ENCODE data around the gene BCAM.
A peak's percentile ranks its signal among the peaks of the same experiment; 100 is the strongest.

BCAM gene

DNA sequence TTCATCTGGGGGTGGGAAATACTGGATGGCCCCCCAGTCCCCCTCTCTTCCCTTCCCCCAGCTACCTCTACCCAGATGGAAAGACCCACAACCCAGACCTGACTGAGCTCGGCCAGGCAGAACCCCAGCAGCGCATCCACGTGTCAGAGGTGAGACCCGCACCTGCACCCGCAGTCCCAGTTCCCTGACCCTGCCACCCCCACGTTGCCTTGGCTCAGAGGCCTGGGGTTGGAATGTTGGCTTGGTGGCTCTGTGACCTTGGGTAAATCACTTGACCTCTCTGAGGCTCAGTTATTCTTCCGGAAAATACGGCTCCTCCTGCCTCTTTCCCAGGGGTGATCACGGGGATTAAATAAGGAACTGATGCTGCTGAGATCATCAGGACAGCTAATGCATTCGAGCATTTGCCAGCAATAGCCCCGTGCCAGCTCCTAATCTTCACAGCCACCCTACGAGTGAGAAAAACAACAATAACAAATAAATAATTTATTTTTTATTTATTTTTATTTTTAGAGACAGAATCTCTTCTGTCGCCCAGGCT, 18.9 kb upstream of the BCAM start:
- Histone ChIP-seq H3K4me1 (peaks cover 36% of the 10 kb centered on the region), H3K4me3 (no peak overlapping the region), H3K9me3 (no peaks in the 10 kb centered on the region), H3K4me2 (no peak overlapping the region), H3K9ac (no peak overlapping the region), H3K36me3 (no peaks in the 10 kb centered on the region), H3K27me3 (no peaks in the 10 kb centered on the region), H4K20me1 (no peaks in the 10 kb centered on the region), H3K27ac (0 out of 2 replicates have a peak overlapping the region, but pooled peaks have one; percentile 18)
- TF ChIP-seq Cebpa-rat (IDR thresholded peaks at IDR 0.05), result no peak

DNA sequence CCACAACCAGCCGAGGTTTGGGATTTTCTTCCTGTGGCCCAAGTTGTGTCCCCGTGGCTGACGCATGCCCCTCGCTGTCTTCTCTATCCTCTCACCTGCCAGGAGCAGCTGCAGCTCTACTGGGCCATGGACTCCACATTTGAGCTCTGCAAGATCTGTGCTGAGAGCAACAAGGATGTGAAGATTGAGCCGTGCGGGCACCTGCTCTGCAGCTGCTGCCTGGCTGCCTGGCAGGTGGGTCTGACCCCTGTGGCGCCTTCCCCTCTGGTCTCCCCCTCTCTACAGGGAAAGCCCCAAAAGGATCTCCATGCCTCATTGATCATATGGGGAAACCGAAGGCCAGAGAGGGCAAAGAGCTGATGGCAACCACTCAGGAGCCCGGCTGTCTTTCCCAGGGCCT, 16.6 kb upstream of the BCAM start:
- Histone ChIP-seq H3K27me3 (no peaks in the 10 kb centered on the region), H3K36me3 (no peaks in the 10 kb centered on the region), H3K27ac (peak overlapping the region; percentile 83), H3K4me2 (peak overlapping the region; percentile 88), H3K9me3 (no peaks in the 10 kb centered on the region), H3K9ac (peak overlapping the region; percentile 70; the same call in 1 of the 2 replicates), H4K20me1 (no peaks in the 10 kb centered on the region), H3K4me3 (no peak overlapping the region), H3K4me1 (peaks cover 58% of the 10 kb centered on the region)
- no peak for TF ChIP-seq Cebpa-rat (IDR thresholded peaks at IDR 0.05)

DNA sequence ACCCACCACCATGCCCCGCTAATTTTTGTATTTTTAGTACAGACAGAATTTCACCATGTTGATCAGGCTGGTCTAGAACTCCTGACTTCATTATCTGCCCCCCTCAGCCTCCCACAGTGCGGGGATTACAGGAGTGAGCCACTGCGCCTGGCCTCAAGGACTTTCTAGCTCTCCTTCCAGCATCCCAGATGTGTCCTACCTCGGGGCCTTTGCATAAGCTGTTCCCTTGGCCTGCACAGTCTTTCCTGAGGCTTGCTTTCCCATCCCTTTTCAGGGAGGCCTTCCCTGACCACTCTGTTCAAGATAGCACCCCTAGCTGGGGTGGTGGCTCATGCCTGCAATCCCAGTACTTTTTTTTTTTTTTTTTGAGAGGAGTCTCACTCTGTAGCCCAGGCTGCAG, 14.3 kb upstream of the BCAM start:
- Histone ChIP-seq H3K27me3 (no peaks in the 10 kb centered on the region), H3K4me2 (peak overlapping the region; percentile 88)

DNA sequence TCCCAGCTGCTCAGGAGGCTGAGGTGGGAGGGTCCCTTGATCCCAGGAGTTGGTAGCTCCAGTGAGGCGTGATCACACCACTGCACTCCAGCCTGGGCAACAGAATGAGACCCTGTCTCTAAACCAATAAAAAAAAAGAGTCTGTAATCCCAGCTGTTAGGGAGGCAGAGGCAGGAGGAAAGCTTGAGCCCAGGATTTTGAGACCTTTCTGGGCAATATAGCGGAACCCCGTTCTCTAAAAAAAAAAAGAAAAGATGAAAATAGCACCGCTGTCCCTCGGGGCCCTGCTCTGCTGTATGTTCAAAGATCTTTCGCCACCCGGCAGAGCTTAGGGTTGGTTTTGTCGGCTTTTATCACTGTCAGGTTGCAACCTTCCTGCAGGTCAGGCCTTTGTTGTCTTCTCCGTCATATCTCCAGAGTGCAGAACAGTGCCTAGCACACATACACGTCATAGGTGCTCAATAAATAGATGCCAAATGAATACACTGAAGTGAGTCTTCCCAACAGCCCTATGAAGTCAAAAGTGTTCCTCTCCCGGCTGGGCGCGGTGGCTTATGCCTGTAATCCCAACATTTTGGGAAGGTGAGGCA, 13.4 kb upstream of the BCAM start:
- no peaks in the 10 kb centered on the region for H3K36me3 ChIP-seq
- H3K9me3 ChIP-seq, result no peaks in the 10 kb centered on the region
- no peak for TF ChIP-seq Cebpa-rat (IDR thresholded peaks at IDR 0.05)
- peak overlapping the region; percentile 78 for H3K27ac ChIP-seq
- H3K4me2 ChIP-seq, result peak overlapping the region; percentile 88
- H3K4me3 ChIP-seq, result 0 out of 2 replicates have a peak overlapping the region, but pooled peaks have one; percentile 11
- H3K4me1 ChIP-seq, result peaks cover 90% of the 10 kb centered on the region
- H3K27me3 ChIP-seq, result no peaks in the 10 kb centered on the region
- H3K9ac ChIP-seq, result no peak overlapping the region
- H4K20me1 ChIP-seq, result no peaks in the 10 kb centered on the region

More for the DNA sequence above, 14.3 kb upstream of the BCAM start:
- Histone ChIP-seq H4K20me1 (no peaks in the 10 kb centered on the region), H3K4me1 (peaks cover 82% of the 10 kb centered on the region), H3K4me3 (no peak overlapping the region), H3K36me3 (no peaks in the 10 kb centered on the region), H3K9ac (no peak overlapping the region), H3K27ac (no peak overlapping the region), H3K9me3 (no peaks in the 10 kb centered on the region)
- TF ChIP-seq Cebpa-rat (IDR thresholded peaks at IDR 0.05), result no peak

DNA sequence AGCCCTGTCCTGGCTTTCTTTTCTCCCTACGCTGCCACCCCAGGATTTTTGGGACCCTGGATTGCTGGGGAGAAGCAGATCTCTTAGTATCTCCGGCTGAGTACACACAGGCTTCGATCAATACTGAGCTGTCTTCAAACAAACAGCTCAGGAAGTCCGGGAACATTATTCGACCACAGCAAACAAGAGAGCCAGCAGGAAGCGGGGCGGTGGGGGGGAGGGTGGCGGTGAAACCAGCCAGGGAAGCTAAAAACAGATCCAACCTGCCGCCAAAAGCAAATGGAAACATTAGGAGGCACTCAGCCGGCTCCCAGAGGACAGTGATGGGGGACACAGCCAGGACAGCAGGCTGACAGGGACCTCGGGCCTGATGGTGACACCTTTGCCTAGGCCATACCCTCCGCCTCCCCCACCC, 12.2 kb upstream of the BCAM start:
- peak overlapping the region; percentile 78 for H3K27ac ChIP-seq
- H3K4me2 ChIP-seq, result peak overlapping the region; percentile 88

DNA sequence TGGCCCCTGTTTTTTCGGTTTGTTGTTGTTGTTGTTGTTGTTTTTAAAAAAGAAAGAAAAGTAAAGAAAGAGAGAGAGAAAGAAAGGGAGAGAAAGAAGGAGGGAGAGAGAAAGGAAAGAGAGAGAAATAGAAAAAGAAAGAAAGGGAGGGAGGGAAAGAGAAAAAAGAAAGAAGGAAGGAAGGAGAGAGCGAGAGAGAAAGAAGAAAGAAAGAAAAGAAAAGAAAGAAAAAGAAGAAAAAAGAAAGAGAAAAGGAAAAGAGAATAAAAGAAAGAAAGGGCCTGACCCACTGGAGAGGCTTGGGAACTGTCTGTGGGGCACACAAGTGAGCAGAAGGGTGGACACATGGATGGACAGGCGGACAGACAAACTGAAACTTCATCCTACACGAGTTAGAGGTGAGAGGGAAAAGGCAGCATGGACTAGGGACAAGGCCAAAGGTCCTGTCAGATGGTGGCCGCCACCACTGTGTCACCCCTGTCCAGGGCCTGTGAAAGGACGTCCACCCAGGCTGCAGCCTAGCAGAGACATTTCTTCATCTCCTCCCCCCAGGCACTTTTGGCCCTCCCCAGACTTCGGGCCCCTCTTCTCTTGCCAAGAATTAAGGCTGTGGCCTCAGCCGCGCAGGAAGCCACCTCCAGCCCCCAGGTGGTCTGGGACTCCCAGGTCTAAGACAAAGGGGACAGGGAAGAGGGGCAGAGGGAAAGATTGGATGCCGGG, 9.1 kb upstream of the BCAM start:
- Histone ChIP-seq H3K9ac (peak overlapping the region; percentile 25; the same call in 1 of the 2 replicates), H3K4me3 (no peak overlapping the region), H3K4me2 (peak overlapping the region; percentile 88), H3K27me3 (no peaks in the 10 kb centered on the region), H3K27ac (peak overlapping the region; percentile 73), H4K20me1 (no peaks in the 10 kb centered on the region), H3K4me1 (peaks cover 70% of the 10 kb centered on the region), H3K9me3 (no peaks in the 10 kb centered on the region), H3K36me3 (no peaks in the 10 kb centered on the region)
- no peak for TF ChIP-seq Cebpa-rat (IDR thresholded peaks at IDR 0.05)

More for the DNA sequence above, 12.2 kb upstream of the BCAM start:
- no peaks in the 10 kb centered on the region for H3K27me3 ChIP-seq
- H3K4me3 ChIP-seq, result 0 out of 2 replicates have a peak overlapping the region, but pooled peaks have one; percentile 25
- H3K36me3 ChIP-seq, result no peaks in the 10 kb centered on the region
- H4K20me1 ChIP-seq, result no peaks in the 10 kb centered on the region
- peaks cover 91% of the 10 kb centered on the region for H3K4me1 ChIP-seq
- H3K9me3 ChIP-seq, result no peaks in the 10 kb centered on the region
- H3K9ac ChIP-seq, result peak overlapping the region; percentile 53
- no peak for TF ChIP-seq Cebpa-rat (IDR thresholded peaks at IDR 0.05)

DNA sequence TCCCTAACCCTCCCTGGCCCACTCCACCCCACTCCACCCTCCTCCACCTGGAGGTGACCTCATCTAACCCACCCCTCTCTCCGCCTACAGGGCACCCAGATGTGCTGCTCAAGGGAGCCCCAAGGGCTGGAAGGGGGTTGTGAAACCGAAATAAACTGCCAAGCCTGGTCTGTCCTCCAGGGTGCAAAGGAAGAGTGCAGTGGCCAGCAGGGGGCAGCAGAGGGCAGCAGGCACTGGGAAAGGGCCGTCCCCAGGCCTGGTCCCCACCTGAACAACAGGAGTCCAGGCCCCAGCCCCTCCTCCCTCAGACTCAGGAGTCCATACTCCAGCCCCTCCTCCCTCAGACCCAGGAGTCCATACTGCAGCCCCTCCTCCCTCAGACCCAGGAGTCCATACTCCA, 8.4 kb upstream of the BCAM start:
- Histone ChIP-seq H3K4me2 (peak overlapping the region; percentile 88), H3K27me3 (no peaks in the 10 kb centered on the region), H3K4me1 (peaks cover 63% of the 10 kb centered on the region), H3K4me3 (no peak overlapping the region), H3K9ac (no peak overlapping the region), H3K36me3 (no peaks in the 10 kb centered on the region), H3K9me3 (no peaks in the 10 kb centered on the region), H4K20me1 (no peaks in the 10 kb centered on the region), H3K27ac (peak overlapping the region; percentile 73)
- 0 out of 2 replicates have a peak, but pooled peaks have one; percentile 55 for TF ChIP-seq Cebpa-rat (IDR thresholded peaks at IDR 0.05)

DNA sequence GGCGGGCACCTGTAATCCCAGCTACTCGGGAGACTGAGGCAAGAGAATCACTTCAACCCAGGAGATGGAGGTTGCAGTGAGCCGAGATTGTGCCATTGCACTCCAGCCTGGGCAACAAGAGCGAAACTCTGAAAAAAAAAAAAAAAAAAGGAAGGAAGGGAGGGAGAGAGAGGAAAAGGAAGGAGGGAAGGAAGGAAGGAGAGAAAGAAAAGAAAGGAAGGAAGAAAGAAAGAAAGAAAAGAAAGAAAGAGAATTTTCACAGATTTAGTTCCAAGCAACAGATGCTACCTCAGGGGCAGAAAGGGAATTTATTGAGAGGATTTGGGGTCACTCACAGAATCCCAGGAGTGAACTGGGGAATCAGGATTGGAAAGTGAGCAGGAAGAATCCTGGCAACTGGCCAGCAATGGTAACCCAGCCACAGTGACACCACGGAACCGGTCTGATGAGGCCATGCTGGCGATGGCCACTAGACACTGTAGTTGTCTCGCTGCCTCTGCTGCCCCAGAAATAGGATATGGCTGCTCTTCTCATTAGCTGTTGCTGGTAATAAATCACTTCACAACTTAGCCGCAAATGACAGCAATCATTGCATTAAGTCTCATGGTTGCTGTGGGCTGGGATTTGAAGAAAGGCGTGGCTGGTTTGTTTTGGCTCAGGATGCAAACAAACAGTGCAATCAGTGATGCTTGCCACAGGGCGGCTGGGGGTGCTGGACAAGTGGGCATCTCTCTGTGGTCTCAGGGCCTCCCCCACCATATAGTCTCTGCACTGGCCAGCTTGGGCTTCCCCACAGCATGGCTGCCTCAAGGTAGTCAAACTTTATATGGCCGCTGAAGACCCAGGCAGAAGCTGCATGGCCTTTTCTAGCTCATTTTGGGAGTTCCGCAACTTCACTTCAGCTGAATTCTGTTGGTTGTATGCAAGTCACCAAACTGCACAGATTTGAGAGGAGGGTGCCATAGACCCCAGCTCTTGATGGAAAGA, 5.2 kb upstream of the BCAM start:
- no peaks in the 10 kb centered on the region for H3K27me3 ChIP-seq
- peaks cover 43% of the 10 kb centered on the region for H3K4me1 ChIP-seq
- H3K9me3 ChIP-seq, result no peaks in the 10 kb centered on the region
- H4K20me1 ChIP-seq, result no peaks in the 10 kb centered on the region
- H3K27ac ChIP-seq, result no peak overlapping the region
- H3K4me3 ChIP-seq, result no peak overlapping the region
- TF ChIP-seq Cebpa-rat (IDR thresholded peaks at IDR 0.05), result no peak
- no peaks in the 10 kb centered on the region for H3K36me3 ChIP-seq
- no peak overlapping the region for H3K9ac ChIP-seq
- H3K4me2 ChIP-seq, result 0 out of 2 replicates have a peak overlapping the region, but pooled peaks have one; percentile 5

DNA sequence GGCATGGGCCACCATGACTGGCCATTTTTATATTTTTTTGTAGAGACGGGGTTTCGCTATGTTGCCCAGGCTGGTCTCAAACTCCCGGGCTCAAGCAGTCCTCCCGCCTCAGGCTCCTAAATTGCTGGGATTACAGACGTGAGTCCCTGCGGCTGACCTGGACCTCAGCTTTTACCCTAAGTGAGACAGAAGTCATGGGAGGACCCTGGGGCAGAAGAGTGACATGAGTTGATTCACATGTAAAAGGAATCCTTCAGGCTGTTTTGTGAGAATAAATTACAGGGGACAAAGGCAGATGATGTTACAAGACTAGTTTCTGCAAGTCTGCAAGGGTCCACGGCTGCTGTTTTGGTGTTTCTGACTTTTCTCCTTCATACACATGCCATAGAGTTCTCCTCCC, 2.6 kb upstream of the BCAM start:
- no peaks in the 10 kb centered on the region for H3K27me3 ChIP-seq
- H3K4me2 ChIP-seq, result no peak overlapping the region
- H3K4me1 ChIP-seq, result peaks cover 34% of the 10 kb centered on the region
- H3K4me3 ChIP-seq, result no peak overlapping the region
- TF ChIP-seq Cebpa-rat (IDR thresholded peaks at IDR 0.05), result no peak
- no peaks in the 10 kb centered on the region for H3K36me3 ChIP-seq
- no peak overlapping the region for H3K9ac ChIP-seq
- H3K27ac ChIP-seq, result no peak overlapping the region
- H3K9me3 ChIP-seq, result no peaks in the 10 kb centered on the region
- H4K20me1 ChIP-seq, result no peaks in the 10 kb centered on the region
